Stomach smooth muscle (tissue), 2 donors: ENCODE measurements around the gene ZNF330.

Experiments used
- H3K27ac ChIP-seq: one replicate; pipeline ENCODE4 v1.7.0; 2013; ENCODE audit warnings: mild to moderate bottlenecking, low read length, inconsistent platforms
- H3K27me3 ChIP-seq, 2 donors: one replicate each; pipeline ENCODE4 v1.7.0; 2013; ENCODE audit warnings: low read length in 2 of 2; ENCODE audit not compliant: insufficient read depth in 2 of 2, control insufficient read depth in 1 of 2
- H3K36me3 ChIP-seq, 2 donors: one replicate each; pipeline ENCODE4 v1.7.0; 2013; ENCODE audit warnings: low read length in 2 of 2; ENCODE audit not compliant: control insufficient read depth in 2 of 2, insufficient read depth in 2 of 2
- H3K4me1 ChIP-seq: one replicate; pipeline ENCODE4 v1.7.0; 2013; ENCODE audit warnings: low read length; ENCODE audit not compliant: control insufficient read depth, insufficient read depth
- H3K4me3 ChIP-seq, 2 donors: one replicate each; pipeline ENCODE4 v1.7.0; 2013; ENCODE audit warnings: low read length in 2 of 2
- H3K9ac ChIP-seq, 2 donors: one replicate each; pipeline ENCODE4 v1.7.0; 2013; ENCODE audit warnings: low read length in 2 of 2, mild to moderate bottlenecking in 1 of 2
- H3K9me3 ChIP-seq, 2 donors: one replicate each; pipeline ENCODE4 v1.7.0; 2013; ENCODE audit warnings: low read length in 2 of 2; ENCODE audit not compliant: control insufficient read depth in 2 of 2
- donor health status: healthy.
- donor health status: Pancreatic carcinoma.

The ZNF330 gene

DNA sequence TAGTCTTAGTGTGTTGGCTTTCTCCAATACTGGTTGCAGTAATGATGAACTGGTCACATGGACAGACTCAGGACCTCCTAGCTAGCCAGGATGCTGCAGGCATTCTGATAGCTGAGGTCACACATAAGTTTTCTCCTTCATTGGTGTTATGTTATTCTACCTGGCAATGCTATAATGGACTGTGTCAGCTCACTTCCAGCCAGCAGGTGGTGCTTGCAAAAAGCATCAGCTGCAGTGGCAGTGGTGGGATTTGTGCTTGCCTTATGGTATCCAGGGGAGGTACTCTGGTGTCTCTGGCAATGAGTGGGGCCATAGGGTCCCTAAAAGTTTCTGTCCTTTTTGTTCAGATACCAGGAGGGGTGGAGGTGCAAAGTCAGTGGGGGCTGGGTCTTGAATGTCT lies 33.6 kb downstream of the ZNF330 start:
- no peak overlapping the region for H3K27ac ChIP-seq
- no peaks in the 10 kb centered on the region for H3K4me1 ChIP-seq
- no peak overlapping the region for H3K4me3 ChIP-seq
- H3K36me3 ChIP-seq = no peaks in the 10 kb centered on the region
- H3K27me3 ChIP-seq = no peaks in the 10 kb centered on the region
- no peaks in the 10 kb centered on the region for H3K9me3 ChIP-seq
- no peak overlapping the region for H3K9ac ChIP-seq

- H3K9me3 ChIP-seq = no peaks in the 10 kb centered on the region
- H3K4me3 ChIP-seq = no peak overlapping the region
- no peaks in the 10 kb centered on the region for H3K36me3 ChIP-seq
- H3K9ac ChIP-seq = no peak overlapping the region
- no peaks in the 10 kb centered on the region for H3K4me1 ChIP-seq
- no peaks in the 10 kb centered on the region for H3K27me3 ChIP-seq
- H3K27ac ChIP-seq = no peak overlapping the region
Measured at GRCh38 chr4:141255016-141255415, 34.3 kb downstream of the ZNF330 start.

GRCh38 chr4:141258558-141258957 lies 37.9 kb downstream of the ZNF330 start:
- Histone ChIP-seq H3K27ac (no peak overlapping the region), H3K27me3 (no peaks in the 10 kb centered on the region), H3K9ac (no peak overlapping the region), H3K9me3 (no peaks in the 10 kb centered on the region), H3K36me3 (no peaks in the 10 kb centered on the region), H3K4me1 (no peaks in the 10 kb centered on the region), H3K4me3 (no peak overlapping the region)

GRCh38 chr4:141275834-141276233 lies 55.1 kb downstream of the ZNF330 start:
- Histone ChIP-seq H3K27ac (no peak overlapping the region), H3K4me1 (no peaks in the 10 kb centered on the region), H3K27me3 (no peaks in the 10 kb centered on the region), H3K4me3 (no peak overlapping the region), H3K9ac (no peak overlapping the region), H3K36me3 (no peaks in the 10 kb centered on the region), H3K9me3 (no peaks in the 10 kb centered on the region)

DNA sequence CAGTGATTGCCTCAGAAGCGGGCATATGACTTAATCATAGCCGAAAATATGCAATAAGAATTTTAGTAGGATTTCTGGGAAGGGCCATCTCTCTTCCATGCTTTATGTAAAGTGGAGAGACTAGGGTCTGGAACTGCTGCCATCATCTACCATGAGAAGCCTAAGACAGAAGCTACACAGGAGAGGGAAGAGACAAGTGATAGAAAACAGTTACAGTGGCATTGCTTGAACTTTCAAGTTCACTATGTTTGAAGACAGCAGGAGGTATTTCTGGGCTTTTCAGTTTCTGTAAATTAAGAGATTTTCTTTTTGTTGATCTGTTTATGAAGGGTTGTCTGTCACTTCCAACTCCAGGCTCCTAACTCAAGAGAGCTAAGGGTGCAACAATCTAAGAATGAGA lies 62.5 kb downstream of the ZNF330 start:
- Histone ChIP-seq H3K9ac (no peak overlapping the region), H3K27ac (no peak overlapping the region), H3K36me3 (no peaks in the 10 kb centered on the region), H3K4me1 (no peaks in the 10 kb centered on the region), H3K4me3 (no peak overlapping the region), H3K27me3 (no peaks in the 10 kb centered on the region), H3K9me3 (no peaks in the 10 kb centered on the region)

DNA sequence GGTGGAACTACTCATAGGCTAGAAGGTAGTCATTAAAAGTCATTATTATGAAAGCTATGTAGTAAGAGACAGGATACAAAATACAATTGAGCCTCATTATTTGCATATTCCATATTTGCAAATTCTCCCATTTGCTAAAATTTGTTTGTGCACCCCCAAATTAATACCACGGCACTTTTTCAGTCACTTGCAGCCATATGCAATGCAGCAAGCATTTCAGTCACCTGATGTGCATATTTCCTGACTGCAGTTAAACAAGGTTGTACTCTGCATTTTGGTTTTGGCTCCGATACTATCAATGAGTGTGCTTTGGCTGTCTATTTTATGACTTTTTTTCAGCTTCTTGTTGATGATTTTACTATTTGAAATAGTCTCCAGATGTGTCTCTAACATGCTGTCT lies 62.9 kb downstream of the ZNF330 start:
- Histone ChIP-seq H3K9ac (no peak overlapping the region), H3K4me3 (no peak overlapping the region), H3K27ac (no peak overlapping the region), H3K27me3 (no peaks in the 10 kb centered on the region), H3K9me3 (no peaks in the 10 kb centered on the region), H3K4me1 (no peaks in the 10 kb centered on the region), H3K36me3 (no peaks in the 10 kb centered on the region)
